Activated naive CD8-positive, alpha-beta T cell (primary cell): ENCODE results near the gene ITPRIPL2.

Source experiments
- H3K27ac Mint-ChIP-seq: one replicate; pipeline ENCODE4 v1.8.0; 2021; ENCODE audit warnings: mixed read lengths
- H3K27me3 Mint-ChIP-seq: one replicate; pipeline ENCODE4 v1.8.0; 2021; ENCODE audit warnings: mixed read lengths
- H3K36me3 Mint-ChIP-seq: one replicate; pipeline ENCODE4 v1.8.0; 2021; ENCODE audit warnings: mixed read lengths
- H3K4me1 Mint-ChIP-seq: one replicate; pipeline ENCODE4 v1.8.0; 2021; ENCODE audit warnings: low read depth, mixed read lengths
- H3K4me3 Mint-ChIP-seq: one replicate; pipeline ENCODE4 v1.8.0; 2021; ENCODE audit warnings: mild to moderate bottlenecking, mixed read lengths
- H3K9me3 Mint-ChIP-seq: one replicate; pipeline ENCODE4 v1.8.0; 2021; ENCODE audit warnings: low read depth, mixed read lengths

The ITPRIPL2 gene

GRCh38 chr16:19138601-19139000 is 24.8 kb downstream of the ITPRIPL2 start:
- Mint-ChIP-seq H3K27ac (no peak overlapping the region), H3K36me3 (no peaks in the 10 kb centered on the region), H3K27me3 (peaks cover 9% of the 10 kb centered on the region), H3K4me3 (no peak overlapping the region), H3K9me3 (no peaks in the 10 kb centered on the region), H3K4me1 (no peaks in the 10 kb centered on the region)

GRCh38 chr16:19139436-19140091 is 25.8 kb downstream of the ITPRIPL2 start:
- Mint-ChIP-seq H3K4me1 (no peaks in the 10 kb centered on the region), H3K9me3 (no peaks in the 10 kb centered on the region), H3K36me3 (no peaks in the 10 kb centered on the region), H3K4me3 (no peak overlapping the region), H3K27me3 (peaks cover 9% of the 10 kb centered on the region), H3K27ac (no peak overlapping the region)

GRCh38 chr16:19140396-19140795 is 26.6 kb downstream of the ITPRIPL2 start:
- peaks cover 9% of the 10 kb centered on the region for H3K27me3 Mint-ChIP-seq
- H3K9me3 Mint-ChIP-seq = no peaks in the 10 kb centered on the region
- H3K36me3 Mint-ChIP-seq = no peaks in the 10 kb centered on the region
- no peak overlapping the region for H3K4me3 Mint-ChIP-seq
- no peak overlapping the region for H3K27ac Mint-ChIP-seq
- no peaks in the 10 kb centered on the region for H3K4me1 Mint-ChIP-seq

GRCh38 chr16:19142939-19143598 is 29.3 kb downstream of the ITPRIPL2 start:
- Mint-ChIP-seq H3K9me3 (peaks cover under 1% of the 10 kb centered on the region), H3K27me3 (peaks cover 11% of the 10 kb centered on the region), H3K4me1 (no peaks in the 10 kb centered on the region), H3K36me3 (no peaks in the 10 kb centered on the region), H3K4me3 (no peak overlapping the region), H3K27ac (no peak overlapping the region)

- Mint-ChIP-seq H3K4me3 (no peak overlapping the region), H3K4me1 (no peaks in the 10 kb centered on the region), H3K36me3 (no peaks in the 10 kb centered on the region), H3K27me3 (peaks cover 14% of the 10 kb centered on the region), H3K27ac (no peak overlapping the region), H3K9me3 (peaks cover 6% of the 10 kb centered on the region)
Observed at GRCh38 chr16:19143599-19143956, 29.8 kb downstream of the ITPRIPL2 start.

GRCh38 chr16:19145010-19145409 is 31.2 kb downstream of the ITPRIPL2 start:
- no peaks in the 10 kb centered on the region for H3K4me1 Mint-ChIP-seq
- H3K27me3 Mint-ChIP-seq = peaks cover 16% of the 10 kb centered on the region
- H3K4me3 Mint-ChIP-seq = no peak overlapping the region
- no peaks in the 10 kb centered on the region for H3K36me3 Mint-ChIP-seq
- H3K9me3 Mint-ChIP-seq = peaks cover 8% of the 10 kb centered on the region
- H3K27ac Mint-ChIP-seq = no peak overlapping the region

GRCh38 chr16:19147126-19147525 is 33.4 kb downstream of the ITPRIPL2 start:
- Mint-ChIP-seq H3K9me3 (peaks cover 8% of the 10 kb centered on the region), H3K27me3 (peaks cover 11% of the 10 kb centered on the region), H3K36me3 (no peaks in the 10 kb centered on the region), H3K27ac (no peak overlapping the region), H3K4me1 (no peaks in the 10 kb centered on the region), H3K4me3 (no peak overlapping the region)

- Mint-ChIP-seq H3K27ac (no peak overlapping the region), H3K36me3 (no peaks in the 10 kb centered on the region), H3K27me3 (peaks cover 11% of the 10 kb centered on the region)
Observed at GRCh38 chr16:19147627-19148026, 33.9 kb downstream of the ITPRIPL2 start.

GRCh38 chr16:19148189-19148588 is 34.4 kb downstream of the ITPRIPL2 start:
- no peaks in the 10 kb centered on the region for H3K36me3 Mint-ChIP-seq
- no peaks in the 10 kb centered on the region for H3K4me1 Mint-ChIP-seq
- H3K9me3 Mint-ChIP-seq = peaks cover 8% of the 10 kb centered on the region
- H3K27me3 Mint-ChIP-seq = peaks cover 11% of the 10 kb centered on the region
- no peak overlapping the region for H3K27ac Mint-ChIP-seq
- no peak overlapping the region for H3K4me3 Mint-ChIP-seq

More at GRCh38 chr16:19147627-19148026, 33.9 kb downstream of the ITPRIPL2 start:
- Mint-ChIP-seq H3K4me1 (no peaks in the 10 kb centered on the region), H3K4me3 (no peak overlapping the region), H3K9me3 (peaks cover 8% of the 10 kb centered on the region)

- Mint-ChIP-seq H3K9me3 (peaks cover 8% of the 10 kb centered on the region), H3K36me3 (no peaks in the 10 kb centered on the region), H3K27ac (no peak overlapping the region), H3K4me3 (no peak overlapping the region), H3K27me3 (peaks cover 8% of the 10 kb centered on the region), H3K4me1 (no peaks in the 10 kb centered on the region)
Observed at GRCh38 chr16:19151310-19151709, 37.5 kb downstream of the ITPRIPL2 start.

- Mint-ChIP-seq H3K4me3 (no peak overlapping the region), H3K27ac (no peak overlapping the region), H3K27me3 (peaks cover 8% of the 10 kb centered on the region), H3K9me3 (peaks cover 8% of the 10 kb centered on the region), H3K4me1 (no peaks in the 10 kb centered on the region), H3K36me3 (no peaks in the 10 kb centered on the region)
Observed at GRCh38 chr16:19152042-19152441, 38.3 kb downstream of the ITPRIPL2 start.

GRCh38 chr16:19153876-19154275 is 40.1 kb downstream of the ITPRIPL2 start:
- no peak overlapping the region for H3K4me3 Mint-ChIP-seq
- no peaks in the 10 kb centered on the region for H3K36me3 Mint-ChIP-seq
- H3K27me3 Mint-ChIP-seq = peaks cover 3% of the 10 kb centered on the region
- H3K4me1 Mint-ChIP-seq = no peaks in the 10 kb centered on the region
- H3K9me3 Mint-ChIP-seq = no peaks in the 10 kb centered on the region
- no peak overlapping the region for H3K27ac Mint-ChIP-seq

- Mint-ChIP-seq H3K27me3 (peaks cover 3% of the 10 kb centered on the region), H3K4me3 (no peak overlapping the region), H3K9me3 (peaks cover 6% of the 10 kb centered on the region), H3K4me1 (no peaks in the 10 kb centered on the region), H3K27ac (no peak overlapping the region), H3K36me3 (no peaks in the 10 kb centered on the region)
Observed at GRCh38 chr16:19162085-19162484, 48.3 kb downstream of the ITPRIPL2 start.

- no peak overlapping the region for H3K27ac Mint-ChIP-seq
- H3K36me3 Mint-ChIP-seq = no peaks in the 10 kb centered on the region
- no peaks in the 10 kb centered on the region for H3K4me1 Mint-ChIP-seq
- H3K9me3 Mint-ChIP-seq = peaks cover 6% of the 10 kb centered on the region
- peaks cover 3% of the 10 kb centered on the region for H3K27me3 Mint-ChIP-seq
- no peak overlapping the region for H3K4me3 Mint-ChIP-seq
Observed at GRCh38 chr16:19163215-19163614, 49.5 kb downstream of the ITPRIPL2 start.

- H3K4me1 Mint-ChIP-seq = no peaks in the 10 kb centered on the region
- H3K9me3 Mint-ChIP-seq = peaks cover 6% of the 10 kb centered on the region
- no peaks in the 10 kb centered on the region for H3K36me3 Mint-ChIP-seq
- no peaks in the 10 kb centered on the region for H3K27me3 Mint-ChIP-seq
- no peak overlapping the region for H3K4me3 Mint-ChIP-seq
- no peak overlapping the region for H3K27ac Mint-ChIP-seq
Observed at GRCh38 chr16:19164285-19164684, 50.5 kb downstream of the ITPRIPL2 start.

- Mint-ChIP-seq H3K9me3 (peaks cover 6% of the 10 kb centered on the region), H3K4me1 (no peaks in the 10 kb centered on the region), H3K27ac (no peak overlapping the region), H3K27me3 (peaks cover 7% of the 10 kb centered on the region), H3K36me3 (no peaks in the 10 kb centered on the region), H3K4me3 (no peak overlapping the region)
Observed at GRCh38 chr16:19165101-19165500, 51.3 kb downstream of the ITPRIPL2 start.
